ENCODE measurements around the gene PPP1R14B.
"Not testable (repeated sequence)": the region's sequence is repeated elsewhere in the genome, so short reads cannot be mapped to it uniquely, and the experiment has no call there.

Gene PPP1R14B

GRCh38 chr11:64249563-64250414 is 3.0 kb upstream of the PPP1R14B start:
- peaks cover 34% of the 10 kb centered on the region for H3K79me2 ChIP-seq (ENCODE audit: control insufficient read depth, insufficient read depth, low read length, unreplicated experiment)
- no peak overlapping the region for H2AFZ ChIP-seq (ENCODE audit: low read length, unreplicated experiment)
- no peak overlapping the region for H3K27ac ChIP-seq (ENCODE audit: low read depth, low read length)
- peaks cover 27% of the 10 kb centered on the region for H3K4me1 ChIP-seq (ENCODE audit: control insufficient read depth, insufficient read depth, low read length, unreplicated experiment)
- H3K4me3 ChIP-seq (ENCODE audit: low read depth, low read length): no peak overlapping the region
- H3K27me3 ChIP-seq (ENCODE audit: insufficient read depth, low read length): no peaks in the 10 kb centered on the region
- H3K36me3 ChIP-seq (ENCODE audit: insufficient read depth, low read length): no peaks in the 10 kb centered on the region

- Histone ChIP-seq H2AFZ (ENCODE audit: low read length, unreplicated experiment) (no peak overlapping the region), H3K4me1 (ENCODE audit: control insufficient read depth, insufficient read depth, low read length, unreplicated experiment) (peaks cover 32% of the 10 kb centered on the region), H3K4me3 (ENCODE audit: low read depth, low read length) (no peak overlapping the region)
Observed at GRCh38 chr11:64249038-64249437, 2.3 kb upstream of the PPP1R14B start.

GRCh38 chr11:64248578-64248977 is 1.8 kb upstream of the PPP1R14B start:
- H3K27ac ChIP-seq (ENCODE audit: low read depth, low read length): no peak overlapping the region
- peaks cover 46% of the 10 kb centered on the region for H3K79me2 ChIP-seq (ENCODE audit: control insufficient read depth, insufficient read depth, low read length, unreplicated experiment)
- no peaks in the 10 kb centered on the region for H3K27me3 ChIP-seq (ENCODE audit: insufficient read depth, low read length)
- no peak overlapping the region for H2AFZ ChIP-seq (ENCODE audit: low read length, unreplicated experiment)
- no peaks in the 10 kb centered on the region for H3K36me3 ChIP-seq (ENCODE audit: insufficient read depth, low read length)
- peaks cover 32% of the 10 kb centered on the region for H3K4me1 ChIP-seq (ENCODE audit: control insufficient read depth, insufficient read depth, low read length, unreplicated experiment)
- no peak overlapping the region for H3K4me3 ChIP-seq (ENCODE audit: low read depth, low read length)

More at GRCh38 chr11:64249038-64249437, 2.3 kb upstream of the PPP1R14B start:
- Histone ChIP-seq H3K79me2 (ENCODE audit: control insufficient read depth, insufficient read depth, low read length, unreplicated experiment) (peaks cover 42% of the 10 kb centered on the region), H3K27ac (ENCODE audit: low read depth, low read length) (no peak overlapping the region), H3K27me3 (ENCODE audit: insufficient read depth, low read length) (no peaks in the 10 kb centered on the region), H3K36me3 (ENCODE audit: insufficient read depth, low read length) (no peaks in the 10 kb centered on the region)

GRCh38 chr11:64247729-64248531 is 1.2 kb upstream of the PPP1R14B start:
- H3K36me3 ChIP-seq (ENCODE audit: insufficient read depth, low read length): no peaks in the 10 kb centered on the region
- peaks cover 32% of the 10 kb centered on the region for H3K4me1 ChIP-seq (ENCODE audit: control insufficient read depth, insufficient read depth, low read length, unreplicated experiment)
- peak overlapping the region; percentile 28 for H2AFZ ChIP-seq (ENCODE audit: low read length, unreplicated experiment)
- H3K27ac ChIP-seq (ENCODE audit: low read depth, low read length): no peak overlapping the region
- H3K79me2 ChIP-seq (ENCODE audit: control insufficient read depth, insufficient read depth, low read length, unreplicated experiment): peaks cover 42% of the 10 kb centered on the region
- peak overlapping the region; percentile 83 for H3K4me3 ChIP-seq (ENCODE audit: low read depth, low read length)
- no peaks in the 10 kb centered on the region for H3K27me3 ChIP-seq (ENCODE audit: insufficient read depth, low read length)

GRCh38 chr11:64246621-64246870 is 197 bp downstream of the PPP1R14B start:
- H2AFZ ChIP-seq (ENCODE audit: low read length, unreplicated experiment); H3K27me3 ChIP-seq (ENCODE audit: insufficient read depth, low read length); H3K27ac ChIP-seq (ENCODE audit: low read depth, low read length); H3K36me3 ChIP-seq (ENCODE audit: insufficient read depth, low read length): not testable (repeated sequence)
- Histone ChIP-seq H3K4me3 (ENCODE audit: low read depth, low read length) (peak overlapping the region; percentile 96), H3K79me2 (ENCODE audit: control insufficient read depth, insufficient read depth, low read length, unreplicated experiment) (peaks cover 38% of the 10 kb centered on the region), H3K4me1 (ENCODE audit: control insufficient read depth, insufficient read depth, low read length, unreplicated experiment) (peaks cover 37% of the 10 kb centered on the region)

DNA sequence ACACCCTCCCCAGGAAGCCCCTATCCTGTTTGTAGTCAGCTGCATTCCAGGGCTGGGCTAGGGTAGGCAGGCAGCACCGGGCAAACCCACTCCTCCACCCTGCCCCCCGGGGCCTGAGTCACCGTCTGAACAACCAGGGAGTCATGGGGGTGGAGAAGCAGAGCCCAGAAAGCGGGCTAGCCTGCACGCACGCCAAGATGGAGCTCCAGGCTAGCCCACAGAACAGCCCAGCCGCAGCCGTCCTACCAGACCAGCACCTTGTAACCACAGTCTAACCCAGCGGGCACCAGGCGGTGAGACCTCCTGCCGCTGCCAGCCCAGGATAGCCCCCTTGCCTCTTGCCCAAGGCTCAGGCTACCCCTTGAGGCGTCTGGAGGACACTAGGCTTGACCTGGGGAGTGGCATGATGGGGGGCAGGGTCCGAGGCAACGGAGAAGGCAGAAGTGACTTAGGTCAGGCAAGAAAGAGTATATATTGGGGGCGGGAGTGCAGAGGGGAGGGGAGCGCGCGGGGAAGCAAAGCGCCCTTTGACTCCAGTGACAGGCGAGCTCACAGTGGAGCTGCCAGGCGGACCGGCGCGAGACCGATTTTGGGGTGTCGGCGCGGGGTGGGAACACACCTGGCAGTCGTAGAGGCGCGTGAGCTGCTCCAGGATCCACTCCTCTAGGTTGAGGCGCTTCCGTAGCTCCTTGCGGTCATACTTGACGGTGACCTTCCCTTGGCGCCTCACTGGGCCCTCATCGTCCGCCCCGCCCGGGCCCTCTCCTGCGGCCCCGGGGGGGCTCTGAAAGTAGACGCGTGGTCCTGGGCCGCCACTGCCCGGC is 734 bp downstream of the PPP1R14B start:
- no peaks in the 10 kb centered on the region for H3K27me3 ChIP-seq (ENCODE audit: insufficient read depth, low read length)
- no peak overlapping the region for H2AFZ ChIP-seq (ENCODE audit: low read length, unreplicated experiment)
- H3K4me3 ChIP-seq (ENCODE audit: low read depth, low read length): peak overlapping the region; percentile 96
- H3K27ac ChIP-seq (ENCODE audit: low read depth, low read length): peak overlapping the region; percentile 78
- H3K4me1 ChIP-seq (ENCODE audit: control insufficient read depth, insufficient read depth, low read length, unreplicated experiment): peaks cover 37% of the 10 kb centered on the region
- no peaks in the 10 kb centered on the region for H3K36me3 ChIP-seq (ENCODE audit: insufficient read depth, low read length)
- H3K79me2 ChIP-seq (ENCODE audit: control insufficient read depth, insufficient read depth, low read length, unreplicated experiment): peaks cover 37% of the 10 kb centered on the region

DNA sequence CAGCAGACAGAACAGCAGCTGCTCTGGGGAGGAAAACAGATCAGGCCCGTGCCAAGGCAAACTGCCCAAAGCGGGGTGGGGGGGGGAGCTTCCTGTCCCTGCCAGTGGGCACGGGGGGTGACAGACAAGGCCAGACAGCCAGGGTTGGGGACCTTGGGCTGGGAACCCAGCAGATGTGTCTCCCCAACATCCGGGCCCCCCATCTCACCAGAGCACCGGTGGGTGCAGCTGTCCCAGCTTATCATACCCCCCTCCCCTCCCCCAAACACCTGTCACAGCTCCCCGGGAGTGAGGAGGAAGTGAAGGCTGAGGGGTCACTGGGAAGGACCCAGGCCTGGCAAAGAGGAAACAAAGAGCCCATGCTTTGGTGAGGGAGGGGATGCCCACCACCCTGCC is 1.3 kb downstream of the PPP1R14B start:
- H3K27me3 ChIP-seq (ENCODE audit: insufficient read depth, low read length): no peaks in the 10 kb centered on the region
- H3K79me2 ChIP-seq (ENCODE audit: control insufficient read depth, insufficient read depth, low read length, unreplicated experiment): peaks cover 37% of the 10 kb centered on the region
- H3K27ac ChIP-seq (ENCODE audit: low read depth, low read length): peak overlapping the region; percentile 57
- peaks cover 36% of the 10 kb centered on the region for H3K4me1 ChIP-seq (ENCODE audit: control insufficient read depth, insufficient read depth, low read length, unreplicated experiment)
- H3K36me3 ChIP-seq (ENCODE audit: insufficient read depth, low read length): no peaks in the 10 kb centered on the region
- no peak overlapping the region for H2AFZ ChIP-seq (ENCODE audit: low read length, unreplicated experiment)
- H3K4me3 ChIP-seq (ENCODE audit: low read depth, low read length): peak overlapping the region; percentile 96

DNA sequence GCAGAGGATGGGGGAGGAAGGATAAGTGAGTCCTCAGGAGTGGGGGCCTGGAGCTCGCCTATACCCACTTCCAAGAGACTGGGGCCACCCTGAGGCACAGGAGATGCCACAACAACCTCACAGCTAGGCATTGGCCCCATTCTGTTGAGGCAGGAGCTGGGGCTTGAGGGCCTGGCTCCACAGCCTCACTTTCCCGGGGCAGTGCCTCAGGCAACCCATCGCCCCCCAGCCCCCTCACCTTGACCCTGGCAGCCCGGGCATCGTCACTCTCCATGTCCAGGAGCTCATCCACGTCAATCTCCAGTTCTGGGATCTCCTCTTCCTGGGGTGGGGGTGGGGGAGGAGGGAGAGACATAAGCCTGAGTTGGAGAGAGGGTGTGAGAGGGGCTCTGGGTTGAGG is 1.8 kb downstream of the PPP1R14B start:
- Histone ChIP-seq H3K27me3 (ENCODE audit: insufficient read depth, low read length) (no peaks in the 10 kb centered on the region), H3K27ac (ENCODE audit: low read depth, low read length) (peak overlapping the region; percentile 57), H3K4me1 (ENCODE audit: control insufficient read depth, insufficient read depth, low read length, unreplicated experiment) (peaks cover 40% of the 10 kb centered on the region), H2AFZ (ENCODE audit: low read length, unreplicated experiment) (no peak overlapping the region), H3K36me3 (ENCODE audit: insufficient read depth, low read length) (no peaks in the 10 kb centered on the region), H3K79me2 (ENCODE audit: control insufficient read depth, insufficient read depth, low read length, unreplicated experiment) (peaks cover 37% of the 10 kb centered on the region), H3K4me3 (ENCODE audit: low read depth, low read length) (peak overlapping the region; percentile 96)

GRCh38 chr11:64244107-64244506 is 2.6 kb downstream of the PPP1R14B start:
- H2AFZ ChIP-seq (ENCODE audit: low read length, unreplicated experiment): no peak overlapping the region
- no peak overlapping the region; the same call in 1 of the 2 replicates for H3K4me3 ChIP-seq (ENCODE audit: low read depth, low read length)
- H3K27ac ChIP-seq (ENCODE audit: low read depth, low read length): no peak overlapping the region
- no peaks in the 10 kb centered on the region for H3K36me3 ChIP-seq (ENCODE audit: insufficient read depth, low read length)
- H3K27me3 ChIP-seq (ENCODE audit: insufficient read depth, low read length): no peaks in the 10 kb centered on the region
- H3K79me2 ChIP-seq (ENCODE audit: control insufficient read depth, insufficient read depth, low read length, unreplicated experiment): peaks cover 37% of the 10 kb centered on the region
- H3K4me1 ChIP-seq (ENCODE audit: control insufficient read depth, insufficient read depth, low read length, unreplicated experiment): peaks cover 40% of the 10 kb centered on the region

DNA sequence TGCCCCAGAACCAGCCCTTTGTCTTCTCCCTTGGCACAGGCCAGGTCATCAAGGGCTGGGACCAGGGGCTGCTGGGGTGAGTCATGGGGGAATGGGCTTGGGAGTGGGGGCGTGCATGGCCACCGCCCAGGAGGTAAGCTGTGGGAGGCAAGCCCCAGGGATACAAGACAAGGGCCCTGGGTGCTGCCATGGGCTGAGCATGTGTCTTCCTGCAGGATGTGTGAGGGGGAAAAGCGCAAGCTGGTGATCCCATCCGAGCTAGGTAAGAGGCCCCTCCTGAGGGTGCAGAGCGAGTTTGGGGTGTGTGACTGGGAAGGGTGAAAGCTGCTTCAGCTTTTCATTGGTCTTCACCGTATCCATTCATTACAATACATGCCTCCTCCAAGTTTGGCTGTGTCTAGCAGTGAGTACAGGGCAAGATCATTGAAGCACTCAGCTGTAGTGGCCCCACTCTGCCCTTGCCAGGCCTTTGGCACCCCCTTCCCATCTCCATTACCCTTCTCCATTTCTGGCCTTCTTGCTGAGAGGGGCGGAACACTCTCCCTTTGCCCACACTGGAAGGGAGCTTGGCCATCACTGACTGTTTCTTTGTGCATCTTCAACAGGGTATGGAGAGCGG is 3.4 kb downstream of the PPP1R14B start:
- H3K4me1 ChIP-seq (ENCODE audit: control insufficient read depth, insufficient read depth, low read length, unreplicated experiment): peaks cover 40% of the 10 kb centered on the region
- H3K27ac ChIP-seq (ENCODE audit: low read depth, low read length): no peak overlapping the region
- H3K4me3 ChIP-seq (ENCODE audit: low read depth, low read length): peak overlapping the region; percentile 31; the same call in 1 of the 2 replicates
- H3K27me3 ChIP-seq (ENCODE audit: insufficient read depth, low read length): no peaks in the 10 kb centered on the region
- H2AFZ ChIP-seq (ENCODE audit: low read length, unreplicated experiment): no peak overlapping the region
- H3K36me3 ChIP-seq (ENCODE audit: insufficient read depth, low read length): no peaks in the 10 kb centered on the region
- H3K79me2 ChIP-seq (ENCODE audit: control insufficient read depth, insufficient read depth, low read length, unreplicated experiment): peaks cover 37% of the 10 kb centered on the region

Data from ACC112 (cell line).